Osteocyte (in vitro differentiated cells): ENCODE data around the gene MRAP2. TPM values are rescaled to one million over a fixed set of nuclear protein-coding genes. Genes with fewer than 3 reads are reported as not detected.

Experiments used
- DNase-seq: peaks from one replicate; pipeline ENCODE4 v3.0.0; 2021; ENCODE audit warnings: mixed read lengths; ENCODE audit not compliant: unreplicated experiment; ENCODE audit errors: extremely low spot score
- H3K27ac Mint-ChIP-seq: one replicate; pipeline ENCODE4 v1.8.0; 2021; ENCODE audit warnings: mild to moderate bottlenecking, mixed read lengths; ENCODE audit not compliant: unreplicated experiment
- H3K27me3 Mint-ChIP-seq: one replicate; pipeline ENCODE4 v1.8.0; 2021; ENCODE audit warnings: mixed read lengths; ENCODE audit not compliant: unreplicated experiment
- H3K36me3 Mint-ChIP-seq: one replicate; pipeline ENCODE4 v1.8.0; 2021; ENCODE audit warnings: mixed read lengths; ENCODE audit not compliant: unreplicated experiment
- H3K4me1 Mint-ChIP-seq: one replicate; pipeline ENCODE4 v1.8.0; 2021; ENCODE audit warnings: mixed read lengths; ENCODE audit not compliant: unreplicated experiment
- H3K4me3 Mint-ChIP-seq: one replicate; pipeline ENCODE4 v1.8.0; 2021; ENCODE audit warnings: mild to moderate bottlenecking, moderate library complexity, mixed read lengths; ENCODE audit not compliant: unreplicated experiment
- H3K9me3 Mint-ChIP-seq: one replicate; pipeline ENCODE4 v1.8.0; 2021; ENCODE audit warnings: mixed read lengths; ENCODE audit not compliant: unreplicated experiment
- long read RNA-seq: library from polyadenylated mRNA; unstranded; transcript quantifications from one replicate; pipeline ENCODE4 v2.0.0, GENCODE V29; 2021
- total RNA-seq: library from RNA; stranded (reverse); gene quantifications from 2 replicates; pipeline ENCODE4 v1.2.1, GENCODE V29; 2021
- TF ChIP-seq, protein P1 (sequence below): fragments of 200-600 bp; sonication (generic); IDR thresholded peaks from 2 replicates; pipeline ENCODE4 v1.5.0; 2021; ENCODE audit warnings: antibody characterized with exemption, mild to moderate bottlenecking, moderate library complexity

The MRAP2 gene, protein sequence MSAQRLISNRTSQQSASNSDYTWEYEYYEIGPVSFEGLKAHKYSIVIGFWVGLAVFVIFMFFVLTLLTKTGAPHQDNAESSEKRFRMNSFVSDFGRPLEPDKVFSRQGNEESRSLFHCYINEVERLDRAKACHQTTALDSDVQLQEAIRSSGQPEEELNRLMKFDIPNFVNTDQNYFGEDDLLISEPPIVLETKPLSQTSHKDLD
- total RNA-seq, result 9.2 and 10.7 TPM in 2 replicates
- long read RNA-seq, transcript MRAP2-201 (4 exons, 2,153 nt), result major isoform, 12 of 21 reads
- long read RNA-seq, partial matches to known transcripts, result 4 of 21 reads
- long read RNA-seq, other reads (novel, unspliced or antisense), result 5 of 21 reads

DNA sequence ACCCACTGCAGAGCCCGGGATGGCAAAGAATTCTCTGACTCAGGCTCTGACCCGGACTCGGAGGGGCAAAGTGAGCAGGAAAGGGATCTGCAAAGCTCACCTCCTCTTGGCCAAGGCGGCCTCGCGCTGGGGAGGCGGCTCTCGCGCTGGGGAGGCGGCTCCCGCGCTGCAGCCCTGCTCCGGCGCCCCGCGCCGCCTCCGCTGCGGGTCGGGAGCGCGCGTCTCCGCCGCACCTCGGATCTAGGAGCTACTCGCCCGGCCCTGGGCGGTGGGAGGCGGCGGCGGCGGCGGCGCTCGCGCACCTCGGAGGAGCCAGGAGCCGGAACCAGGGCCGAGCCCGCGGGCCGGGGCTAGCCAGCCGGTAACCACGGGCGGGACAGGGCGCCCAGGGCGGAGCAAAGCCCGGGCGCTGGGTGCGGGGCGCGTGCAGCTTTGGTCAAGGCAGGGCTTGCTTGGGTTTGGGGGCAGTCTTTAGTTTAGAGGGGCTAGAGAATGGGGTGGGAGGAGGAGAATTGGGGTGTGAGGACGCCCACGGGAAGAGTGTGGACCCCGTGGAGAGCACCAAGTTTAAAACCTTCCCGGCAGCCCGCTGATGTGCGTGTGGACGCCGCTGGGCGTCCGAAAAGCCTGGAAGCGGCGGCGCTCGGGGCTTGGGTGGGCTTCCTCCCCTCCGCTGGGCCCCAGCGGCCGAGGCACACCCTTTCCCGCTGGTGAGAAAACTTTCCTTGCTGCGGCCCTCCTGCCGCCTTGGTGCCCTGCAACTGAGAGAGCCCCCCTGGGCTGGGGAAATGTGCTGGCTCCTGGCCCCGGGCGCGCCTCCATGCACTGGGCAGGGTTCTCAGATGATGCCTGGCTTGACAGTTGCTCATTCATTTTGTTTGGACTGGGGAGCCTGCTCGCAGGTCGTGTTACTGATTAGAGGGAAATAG is at the start of gene MRAP2:
MRAP2 (plus strand) TSS at position 250 of the 929 bp plus-strand sequence. CDS start 21,547 bp downstream, outside the sequence.
- peaks cover 32% of the 10 kb centered on the region for H3K4me1 Mint-ChIP-seq
- no peaks in the 10 kb centered on the region for H3K9me3 Mint-ChIP-seq
- DNase-seq, result no peak
- H3K27me3 Mint-ChIP-seq, result peaks cover 14% of the 10 kb centered on the region
- peak within 1 kb of the TSS; percentile 47 for H3K27ac Mint-ChIP-seq
- H3K36me3 Mint-ChIP-seq, result no peaks in the 10 kb centered on the region
- TF ChIP-seq, protein P1, sequence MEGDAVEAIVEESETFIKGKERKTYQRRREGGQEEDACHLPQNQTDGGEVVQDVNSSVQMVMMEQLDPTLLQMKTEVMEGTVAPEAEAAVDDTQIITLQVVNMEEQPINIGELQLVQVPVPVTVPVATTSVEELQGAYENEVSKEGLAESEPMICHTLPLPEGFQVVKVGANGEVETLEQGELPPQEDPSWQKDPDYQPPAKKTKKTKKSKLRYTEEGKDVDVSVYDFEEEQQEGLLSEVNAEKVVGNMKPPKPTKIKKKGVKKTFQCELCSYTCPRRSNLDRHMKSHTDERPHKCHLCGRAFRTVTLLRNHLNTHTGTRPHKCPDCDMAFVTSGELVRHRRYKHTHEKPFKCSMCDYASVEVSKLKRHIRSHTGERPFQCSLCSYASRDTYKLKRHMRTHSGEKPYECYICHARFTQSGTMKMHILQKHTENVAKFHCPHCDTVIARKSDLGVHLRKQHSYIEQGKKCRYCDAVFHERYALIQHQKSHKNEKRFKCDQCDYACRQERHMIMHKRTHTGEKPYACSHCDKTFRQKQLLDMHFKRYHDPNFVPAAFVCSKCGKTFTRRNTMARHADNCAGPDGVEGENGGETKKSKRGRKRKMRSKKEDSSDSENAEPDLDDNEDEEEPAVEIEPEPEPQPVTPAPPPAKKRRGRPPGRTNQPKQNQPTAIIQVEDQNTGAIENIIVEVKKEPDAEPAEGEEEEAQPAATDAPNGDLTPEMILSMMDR, result no peak
- peak within 1 kb of the TSS; percentile 77 for H3K4me3 Mint-ChIP-seq

DNA sequence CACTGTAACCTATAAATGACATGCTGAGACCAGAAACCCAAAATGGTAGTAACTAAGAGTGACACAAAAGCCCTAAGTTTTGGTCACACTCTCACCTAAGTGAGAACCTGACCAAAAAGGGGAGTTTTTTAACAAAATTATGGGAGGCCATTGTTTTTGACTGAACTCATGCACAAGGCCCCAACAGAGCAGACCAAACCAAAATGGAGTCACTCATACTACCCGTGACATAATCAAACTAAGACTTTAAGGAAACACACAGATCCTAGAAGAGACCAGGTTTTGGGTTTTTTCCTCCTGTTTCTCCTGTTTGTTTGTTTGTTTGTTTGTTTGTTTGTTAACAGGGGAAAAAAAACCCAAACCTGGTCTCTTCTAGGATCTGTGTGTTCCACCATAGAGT is 49.2 kb upstream of the MRAP2 start:
- H3K4me1 Mint-ChIP-seq, result peaks cover 11% of the 10 kb centered on the region
- peaks cover 14% of the 10 kb centered on the region for H3K27me3 Mint-ChIP-seq
- no peaks in the 10 kb centered on the region for H3K36me3 Mint-ChIP-seq
- H3K9me3 Mint-ChIP-seq, result peaks cover 10% of the 10 kb centered on the region
- H3K4me3 Mint-ChIP-seq, result no peak overlapping the region
- no peak overlapping the region for H3K27ac Mint-ChIP-seq
- DNase-seq, result no peak
- TF ChIP-seq, protein P1, result no peak

DNA sequence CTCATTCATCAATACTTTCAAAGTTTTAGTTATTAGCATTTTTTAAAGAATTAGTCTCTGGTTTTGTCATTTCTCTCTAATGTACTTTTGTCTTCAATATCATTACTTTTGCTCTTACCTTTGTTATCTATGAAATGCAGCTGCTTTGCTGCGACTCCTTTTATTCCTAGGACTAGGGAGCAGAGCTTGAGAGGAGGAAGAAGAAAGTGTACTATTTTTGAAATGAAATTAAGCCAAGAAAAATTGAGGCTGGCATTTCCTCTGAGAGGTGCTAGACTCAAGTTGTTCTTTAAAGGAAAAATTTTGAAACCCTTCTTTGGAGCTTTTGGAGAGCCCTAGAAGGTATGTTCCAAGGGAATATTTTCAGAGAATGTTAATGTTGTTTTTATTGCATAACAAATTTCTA is 48.3 kb upstream of the MRAP2 start:
- H3K27ac Mint-ChIP-seq, result no peak overlapping the region
- TF ChIP-seq, protein P1, result peak; percentile 46
- H3K9me3 Mint-ChIP-seq, result peaks cover 5% of the 10 kb centered on the region
- H3K4me1 Mint-ChIP-seq, result peaks cover 11% of the 10 kb centered on the region
- peaks cover 12% of the 10 kb centered on the region for H3K27me3 Mint-ChIP-seq
- H3K36me3 Mint-ChIP-seq, result no peaks in the 10 kb centered on the region
- no peak overlapping the region for H3K4me3 Mint-ChIP-seq
- DNase-seq, result no peak

DNA sequence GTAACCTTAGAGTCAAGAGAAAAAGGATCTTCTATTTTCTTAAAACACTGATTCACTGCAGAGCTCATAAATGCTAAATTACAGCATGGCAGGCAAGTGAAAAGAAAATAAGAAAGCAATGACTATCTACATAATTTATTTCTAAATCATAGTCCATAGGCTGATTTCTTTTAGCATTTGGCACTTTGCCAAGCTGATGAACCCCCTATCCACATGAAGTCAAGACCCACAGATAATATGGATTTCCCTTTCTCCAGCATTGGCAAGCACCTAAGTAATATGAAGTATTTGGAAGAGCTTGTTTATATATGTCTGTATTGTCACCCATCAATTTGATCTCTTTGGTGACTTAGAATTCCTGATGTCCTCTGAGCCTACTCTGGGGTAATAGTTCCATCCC is 47.9 kb upstream of the MRAP2 start:
- H3K4me1 Mint-ChIP-seq, result peaks cover 11% of the 10 kb centered on the region
- no peak overlapping the region for H3K27ac Mint-ChIP-seq
- peaks cover 5% of the 10 kb centered on the region for H3K9me3 Mint-ChIP-seq
- peaks cover 12% of the 10 kb centered on the region for H3K27me3 Mint-ChIP-seq
- H3K4me3 Mint-ChIP-seq, result no peak overlapping the region
- TF ChIP-seq, protein P1, result no peak
- no peak for DNase-seq
- H3K36me3 Mint-ChIP-seq, result no peaks in the 10 kb centered on the region
